Caki2 (cell line): ENCODE results near the gene MAL. TPM values are rescaled to one million over a fixed set of nuclear protein-coding genes. Genes with fewer than 3 reads are reported as not detected.

Experiments used
- DNase-seq: peaks from one replicate; pipeline ENCODE4 v3.0.0-alpha.2; 2015; ENCODE audit warnings: low read depth
- in situ Hi-C: cut with HindIII; loops from 2 replicates; pipeline ENCODE4 v1.10.0; 2016; ENCODE audit warnings: low sequenced_read_pairs, low pct_unique_long_range_greater_than_20kb, mixed read lengths
- total RNA-seq: library from RNA; depleted of rRNA; stranded (reverse); fragments of >200 nt; shearing (Covaris generic); gene quantifications from 2 replicates; pipeline ENCODE4 v1.2.3, GENCODE V29; 2014; ENCODE audit warnings: low replicate concordance

MAL gene
- total RNA-seq, 1 experiment from 2014 or later: 1.4 TPM

GRCh38 chr2:95010126-95010525 lies 15.4 kb upstream of the MAL start:
- DNase-seq: no peak
- in situ Hi-C loops: no loop called here

DNA sequence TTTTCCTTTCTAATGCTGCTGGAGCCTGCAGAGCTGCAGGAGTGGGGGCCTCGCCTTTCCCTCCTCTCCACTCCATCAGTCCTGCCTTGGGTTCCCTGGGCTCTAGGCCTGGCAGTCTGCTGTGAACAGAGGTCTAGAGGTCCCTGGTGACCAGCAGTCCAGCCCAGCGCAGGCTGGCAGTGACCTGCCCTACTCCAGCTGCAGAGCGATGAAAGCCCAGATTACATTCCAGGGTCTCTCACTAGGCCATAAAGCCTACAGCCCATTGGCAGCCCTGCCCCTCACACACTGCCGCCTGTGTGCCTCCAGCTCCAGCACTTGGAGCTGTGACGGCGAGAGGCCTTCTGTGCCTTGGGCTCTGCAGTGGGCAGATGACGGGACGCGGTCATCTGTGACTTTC lies 14.8 kb upstream of the MAL start:
- in situ Hi-C loops: no loop called here
- no peak for DNase-seq

GRCh38 chr2:95012881-95013550 lies 12.5 kb upstream of the MAL start:
- no peak for DNase-seq

GRCh38 chr2:95013726-95014125 lies 11.8 kb upstream of the MAL start:
- in situ Hi-C loops: no loop called here
- no peak for DNase-seq

More at GRCh38 chr2:95012881-95013550, 12.5 kb upstream of the MAL start:
- in situ Hi-C loops: no loop called here

GRCh38 chr2:95014126-95014708 lies 11.3 kb upstream of the MAL start:
- in situ Hi-C loops: no loop called here
- DNase-seq: no peak

- no peak for DNase-seq
- in situ Hi-C loops: no loop called here
These were observed 10.1 kb upstream of the MAL start for GRCh38 chr2:95015261-95015912.

DNA sequence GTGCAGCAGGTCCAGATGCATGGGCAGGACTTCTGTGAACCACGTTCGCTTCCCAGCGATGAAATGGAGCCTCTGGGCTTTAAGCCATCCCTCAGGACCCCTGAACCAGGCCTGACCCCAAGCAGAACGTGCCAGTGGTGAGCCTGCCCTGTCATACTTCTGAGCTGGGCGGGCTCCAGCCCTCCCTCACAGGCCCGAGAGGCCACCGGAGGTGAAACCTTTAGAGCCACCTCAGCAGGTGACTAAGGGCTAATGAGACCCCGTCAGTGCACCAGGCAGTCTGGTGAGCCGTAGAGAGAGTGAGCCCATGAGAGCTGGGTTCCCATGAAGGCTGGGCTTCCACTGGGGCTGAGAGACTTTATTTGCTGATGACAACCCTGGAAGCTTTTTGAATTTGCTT lies 8.9 kb upstream of the MAL start:
- in situ Hi-C loops: no loop called here
- no peak for DNase-seq

- in situ Hi-C loops: no loop called here
- no peak for DNase-seq
These were observed 8.4 kb upstream of the MAL start for GRCh38 chr2:95017071-95017501.

GRCh38 chr2:95017836-95018235 lies 7.7 kb upstream of the MAL start:
- DNase-seq: no peak
- in situ Hi-C loops: no loop called here

DNA sequence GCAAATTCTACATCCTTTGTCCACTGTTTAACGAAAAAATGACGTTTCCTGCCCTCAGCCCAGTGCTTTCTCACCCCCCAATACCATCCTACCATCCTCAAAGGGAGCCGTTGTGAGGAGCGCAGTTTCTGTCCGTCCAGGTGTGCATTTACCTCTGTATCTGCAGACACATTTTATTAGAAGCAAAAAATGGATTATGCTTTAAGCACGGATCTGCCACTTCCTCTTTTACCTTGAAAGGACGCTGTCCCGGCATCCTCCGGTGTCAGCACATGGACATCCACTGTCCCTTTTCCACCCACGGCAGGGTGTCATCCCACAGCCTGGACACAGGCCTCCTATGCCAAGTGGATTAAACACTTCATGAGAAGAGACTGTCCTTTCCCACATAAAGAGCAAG lies 7.2 kb upstream of the MAL start:
- DNase-seq: no peak
- in situ Hi-C loops: no loop called here

- in situ Hi-C loops: no loop called here
- no peak for DNase-seq
These were observed 6.5 kb upstream of the MAL start for GRCh38 chr2:95018861-95019550.

- DNase-seq: no peak
- in situ Hi-C loops: no loop called here
These were observed 5.9 kb upstream of the MAL start for GRCh38 chr2:95019572-95019971.

- in situ Hi-C loops: no loop called here
- no peak for DNase-seq
These were observed 5.1 kb upstream of the MAL start for GRCh38 chr2:95020275-95021022.

GRCh38 chr2:95021023-95021416 lies 4.5 kb upstream of the MAL start:
- in situ Hi-C loops: no loop called here
- no peak for DNase-seq

- in situ Hi-C loops: no loop called here
- DNase-seq: no peak
These were observed 3.7 kb upstream of the MAL start for GRCh38 chr2:95021847-95022246.

DNA sequence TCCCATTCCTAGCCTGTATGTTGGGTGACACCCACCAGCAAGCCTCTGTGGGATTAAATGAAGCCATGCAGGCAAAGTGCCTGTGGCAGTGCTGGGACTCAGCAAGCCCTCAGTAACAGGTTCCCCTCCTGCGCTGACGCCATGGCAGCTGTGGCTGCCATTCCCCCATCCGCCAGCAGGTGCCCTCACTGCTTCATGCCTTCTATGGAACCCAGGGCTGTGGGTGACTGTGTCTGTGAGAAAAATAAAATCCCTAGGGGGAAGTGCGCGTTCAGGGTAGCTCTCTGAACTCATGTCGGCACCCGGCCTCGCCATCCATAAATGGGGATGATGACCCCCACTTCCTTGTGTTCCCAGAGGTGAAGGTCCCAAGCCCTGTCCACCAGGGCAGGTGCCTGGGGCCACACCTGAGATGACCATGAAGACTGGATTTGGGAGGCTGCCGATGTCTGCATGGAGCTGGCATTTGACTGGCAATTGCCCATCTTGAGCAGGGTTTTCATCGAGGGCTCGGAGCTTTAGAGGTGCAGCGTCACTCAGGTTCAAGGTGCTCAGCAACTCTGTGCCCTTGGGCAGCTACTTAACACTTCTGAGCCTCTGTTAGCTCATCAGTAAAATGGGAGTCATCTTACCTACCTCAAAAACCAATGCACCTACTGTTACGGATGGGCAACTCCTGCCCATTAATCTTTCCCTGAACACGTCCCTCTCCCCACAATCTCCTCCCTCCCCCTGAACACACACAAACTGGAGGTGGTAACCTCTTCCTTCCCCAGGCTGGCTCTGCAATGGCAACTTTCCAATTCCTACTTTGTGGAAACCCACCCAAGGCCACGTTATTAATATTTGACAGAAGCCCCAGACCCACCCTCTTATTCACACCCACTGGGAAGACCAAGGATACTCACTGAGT lies 2.9 kb upstream of the MAL start:
- in situ Hi-C loops: no loop called here
- peak; percentile 79 for DNase-seq

DNA sequence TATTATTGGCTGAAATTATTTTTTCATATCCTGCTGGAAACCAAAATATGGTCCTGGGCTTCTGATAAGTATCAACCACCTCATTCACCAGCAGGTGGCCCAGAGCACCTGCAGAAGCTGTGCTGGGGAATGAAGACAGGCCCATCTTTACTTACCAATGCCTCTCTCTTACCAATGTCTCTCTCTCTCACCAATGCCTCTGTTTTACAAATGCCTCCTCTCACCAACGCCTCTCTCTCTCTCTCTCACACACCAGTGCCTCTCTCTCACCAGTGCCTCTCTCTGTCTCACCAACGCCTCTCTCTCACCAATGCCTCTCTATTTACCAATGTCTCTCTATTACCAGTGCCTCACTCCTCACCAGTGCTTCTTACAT lies 2.3 kb upstream of the MAL start:
- in situ Hi-C loops: no loop called here
- DNase-seq: peak; percentile 76

DNA sequence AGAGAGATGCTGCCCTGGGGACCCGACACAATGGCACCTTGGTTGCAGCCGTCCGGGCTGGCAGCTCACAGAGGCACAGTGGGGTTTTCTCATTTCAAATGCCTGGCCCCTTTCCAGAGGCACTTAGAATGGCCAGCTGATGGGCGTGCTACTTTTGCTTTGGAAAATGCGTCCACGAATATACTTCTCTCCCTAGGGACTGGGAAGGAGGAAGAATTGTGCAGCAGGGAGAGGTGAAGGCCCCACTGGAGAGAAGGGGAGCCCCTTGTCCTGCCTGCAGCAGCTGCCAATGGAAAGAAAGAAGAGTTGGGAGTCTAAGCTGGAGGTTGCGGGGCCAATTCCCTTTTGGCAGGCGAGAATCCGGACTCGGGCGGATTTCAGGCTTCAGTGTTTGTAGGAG lies 1.1 kb upstream of the MAL start:
- DNase-seq: no peak
- in situ Hi-C loops: no loop called here
